OCI-LY1 (cell line): ENCODE measurements around the gene BEND7.

ENCODE experiments used
- H2AFZ ChIP-seq: fragments of 200-600 bp; sonication (generic), shearing (Covaris generic); 2 replicates; pipeline ENCODE4 v1.6.0; 2014; ENCODE audit warnings: antibody characterized with exemption, mild to moderate bottlenecking, low read length
- H3F3A ChIP-seq: fragments of 200-600 bp; sonication (generic), shearing (Covaris generic); 2 replicates; pipeline ENCODE4 v1.6.0; 2014; ENCODE audit warnings: mild to moderate bottlenecking, antibody characterized with exemption, low read length, moderate library complexity; ENCODE audit not compliant: insufficient read depth
- H3K27ac ChIP-seq: fragments of 200-600 bp; sonication (generic); 2 replicates; pipeline ENCODE4 v1.5.1; 2014; ENCODE audit warnings: low read length, mixed run types, mild to moderate bottlenecking, low read depth; ENCODE audit not compliant: poor library complexity, severe bottlenecking
- H3K27me3 ChIP-seq: fragments of 200-600 bp; sonication (generic); 2 replicates; pipeline ENCODE4 v1.6.0; 2014; ENCODE audit warnings: antibody characterized with exemption, mild to moderate bottlenecking, low read length, moderate library complexity; ENCODE audit not compliant: insufficient read depth
- H3K36me3 ChIP-seq: fragments of 200-600 bp; sonication (generic); 2 replicates; pipeline ENCODE4 v1.6.1; 2014; ENCODE audit warnings: mild to moderate bottlenecking, antibody characterized with exemption, low read length, moderate library complexity, mixed read lengths; ENCODE audit not compliant: insufficient read depth
- H3K4me1 ChIP-seq: fragments of 200-600 bp; sonication (generic); 2 replicates; pipeline ENCODE4 v1.5.1; 2014; ENCODE audit warnings: mild to moderate bottlenecking, low read length, moderate library complexity; ENCODE audit not compliant: insufficient read depth, severe bottlenecking
- H3K4me2 ChIP-seq: fragments of 200-600 bp; sonication (generic), shearing (Covaris generic); 2 replicates; pipeline ENCODE4 v1.6.1; 2014; ENCODE audit warnings: low read length
- H3K4me3 ChIP-seq: fragments of 200-600 bp; sonication (generic); 2 replicates; pipeline ENCODE4 v1.5.1; 2014; ENCODE audit warnings: low read length, low read depth, mild to moderate bottlenecking, mixed read lengths; ENCODE audit not compliant: poor library complexity, severe bottlenecking
- H3K79me2 ChIP-seq: fragments of 200-600 bp; shearing (Covaris generic); 2 replicates; pipeline ENCODE4 v1.6.1; 2016; ENCODE audit warnings: mixed run types, low read length, mixed read lengths; ENCODE audit not compliant: insufficient read depth
- H3K9ac ChIP-seq: fragments of 200-600 bp; sonication (generic), shearing (Covaris generic); 2 replicates; pipeline ENCODE4 v1.6.1; 2014; ENCODE audit warnings: mild to moderate bottlenecking, low read length, mixed read lengths
- H3K9me2 ChIP-seq: fragments of 200-600 bp; sonication (generic), shearing (Covaris generic); 2 replicates; pipeline ENCODE4 v1.6.1; 2014; ENCODE audit warnings: low read depth, mild to moderate bottlenecking, low read length, mixed read lengths
- H3K9me3 ChIP-seq: fragments of 200-600 bp; shearing (Covaris generic); 2 replicates; pipeline ENCODE4 v1.6.1; 2014; ENCODE audit warnings: low read length, mixed read lengths
- H4K20me1 ChIP-seq: fragments of 200-600 bp; sonication (generic), shearing (Covaris generic); 2 replicates; pipeline ENCODE4 v1.6.0; 2016; ENCODE audit warnings: mild to moderate bottlenecking, low read length; ENCODE audit not compliant: insufficient read depth
- CTCF ChIP-seq: fragments of 200-600 bp; sonication (generic), shearing (Covaris generic); IDR thresholded peaks from 2 replicates; pipeline ENCODE4 v1.5.1; 2017; ENCODE audit warnings: mild to moderate bottlenecking, antibody characterized with exemption, low read length, moderate library complexity, mixed read lengths
- EZH2 ChIP-seq: fragments of 200-600 bp; sonication (generic), shearing (Covaris generic); IDR thresholded peaks from 2 replicates; pipeline ENCODE4 v1.8.0; 2017; ENCODE audit warnings: borderline replicate concordance, mixed run types, mild to moderate bottlenecking, antibody characterized with exemption, low read length, moderate library complexity, mixed read lengths

BEND7 gene

GRCh38 chr10:13517675-13518074 is 11.1 kb downstream of the BEND7 start:
- TF ChIP-seq EZH2: no peak
- no peak for TF ChIP-seq CTCF
- H2AFZ ChIP-seq: no peak overlapping the region

GRCh38 chr10:13516176-13516575 is 12.6 kb downstream of the BEND7 start:
- Histone ChIP-seq H3K27me3 (0 out of 2 replicates have a peak, but pooled peaks cover 6% of the 10 kb centered on the region), H3K4me3 (no peak overlapping the region), H3K79me2 (no peaks in the 10 kb centered on the region), H3K9me2 (no peaks in the 10 kb centered on the region), H3K4me2 (no peak overlapping the region), H3F3A (no peaks in the 10 kb centered on the region), H3K36me3 (no peaks in the 10 kb centered on the region), H3K4me1 (no peaks in the 10 kb centered on the region), H3K9me3 (no peaks in the 10 kb centered on the region), H3K9ac (no peak overlapping the region), H2AFZ (no peak overlapping the region), H3K27ac (no peak overlapping the region), H4K20me1 (no peaks in the 10 kb centered on the region)
- TF ChIP-seq EZH2: no peak
- no peak for TF ChIP-seq CTCF

More at GRCh38 chr10:13517675-13518074, 11.1 kb downstream of the BEND7 start:
- no peaks in the 10 kb centered on the region for H3K9me3 ChIP-seq
- H3K36me3 ChIP-seq: no peaks in the 10 kb centered on the region
- no peaks in the 10 kb centered on the region for H4K20me1 ChIP-seq
- H3K4me3 ChIP-seq: no peak overlapping the region
- no peaks in the 10 kb centered on the region for H3K79me2 ChIP-seq
- no peaks in the 10 kb centered on the region for H3K4me1 ChIP-seq
- 0 out of 2 replicates have a peak, but pooled peaks cover 6% of the 10 kb centered on the region for H3K27me3 ChIP-seq
- no peak overlapping the region for H3K9ac ChIP-seq
- no peak overlapping the region for H3K27ac ChIP-seq
- H3K9me2 ChIP-seq: no peaks in the 10 kb centered on the region
- no peaks in the 10 kb centered on the region for H3F3A ChIP-seq
- H3K4me2 ChIP-seq: no peak overlapping the region

- no peak overlapping the region for H3K4me3 ChIP-seq
- TF ChIP-seq EZH2 (no peak), CTCF (no peak)
- H2AFZ ChIP-seq: no peak overlapping the region
- no peaks in the 10 kb centered on the region for H4K20me1 ChIP-seq
- H3K4me2 ChIP-seq: no peak overlapping the region
- H3K27me3 ChIP-seq: 0 out of 2 replicates have a peak, but pooled peaks cover 6% of the 10 kb centered on the region
- no peaks in the 10 kb centered on the region for H3K9me2 ChIP-seq
- no peak overlapping the region for H3K9ac ChIP-seq
- no peaks in the 10 kb centered on the region for H3K79me2 ChIP-seq
- H3K9me3 ChIP-seq: no peaks in the 10 kb centered on the region
- no peak overlapping the region for H3K27ac ChIP-seq
- H3K36me3 ChIP-seq: no peaks in the 10 kb centered on the region
- H3F3A ChIP-seq: no peaks in the 10 kb centered on the region
- no peaks in the 10 kb centered on the region for H3K4me1 ChIP-seq
These were observed 13.3 kb downstream of the BEND7 start for GRCh38 chr10:13515467-13515866.
